Neural cell (in vitro differentiated cells): Measurements from ENCODE around the gene DTL. TPM values are rescaled to one million over a fixed set of nuclear protein-coding genes. Genes with fewer than 3 reads are reported as not detected.
A peak's percentile ranks its signal among the peaks of the same experiment; 100 is the strongest.

Source experiments
- H2AFZ ChIP-seq: fragments of 200-600, 300-800 bp; sonication (generic), shearing (Covaris generic); 2 replicates; pipeline ENCODE4 v1.6.0; 2014; ENCODE audit warnings: low read depth, mild to moderate bottlenecking, antibody characterized with exemption, low read length, moderate library complexity
- H3F3A ChIP-seq: fragments of 200-600 bp; shearing (Covaris generic); 2 replicates; pipeline ENCODE4 v1.6.1; 2016; ENCODE audit warnings: mild to moderate bottlenecking, moderate library complexity, mixed read lengths, antibody characterized with exemption, low read length; ENCODE audit not compliant: insufficient read depth, poor library complexity, severe bottlenecking
- H3K27ac ChIP-seq: fragments of 200-600, 300-800 bp; sonication (generic), shearing (Covaris generic); 2 replicates; pipeline ENCODE4 v1.5.1; 2014; ENCODE audit warnings: mild to moderate bottlenecking, low read length, moderate library complexity
- H3K27me3 ChIP-seq: fragments of 300-800, 200-600 bp; sonication (generic), shearing (Covaris generic); 2 replicates; pipeline ENCODE4 v1.6.0; 2014; ENCODE audit warnings: mild to moderate bottlenecking, low read depth, low read length, moderate library complexity; ENCODE audit not compliant: insufficient read depth
- H3K36me3 ChIP-seq: fragments of 300-800, 200-600 bp; sonication (generic), shearing (Covaris generic); 2 replicates; pipeline ENCODE4 v1.5.1; 2014; ENCODE audit warnings: mild to moderate bottlenecking, antibody characterized with exemption, low read length, moderate library complexity; ENCODE audit not compliant: insufficient read depth
- H3K4me2 ChIP-seq: fragments of 300-800, 200-600 bp; sonication (generic), shearing (Covaris generic); 2 replicates; pipeline ENCODE4 v1.6.0; 2014; ENCODE audit warnings: mild to moderate bottlenecking, low read length
- H3K4me3 ChIP-seq: fragments of 300-800, 200-600 bp; sonication (generic), shearing (Covaris generic); 2 replicates; pipeline ENCODE4 v1.5.1; 2014; ENCODE audit warnings: mild to moderate bottlenecking, low read length, moderate library complexity
- H3K79me2 ChIP-seq: fragments of 200-600 bp; shearing (Covaris generic); replicated peaks from 2 replicates; pipeline ENCODE4 v1.6.0; 2014; ENCODE audit warnings: mild to moderate bottlenecking, low read length, moderate library complexity; ENCODE audit not compliant: insufficient read depth
- H3K9ac ChIP-seq: fragments of 300-800, 200-600 bp; sonication (generic), shearing (Covaris generic); 2 replicates; pipeline ENCODE4 v1.6.1; 2016; ENCODE audit warnings: mild to moderate bottlenecking, low read length, mixed read lengths
- H3K9me2 ChIP-seq: fragments of 200-600 bp; shearing (Covaris generic); 2 replicates; pipeline ENCODE4 v1.6.1; 2016; ENCODE audit warnings: mild to moderate bottlenecking, low read length, mixed read lengths; ENCODE audit not compliant: insufficient read depth
- H3K9me3 ChIP-seq: fragments of 200-600, 300-800 bp; sonication (generic), shearing (Covaris generic); 2 replicates; pipeline ENCODE4 v1.6.1; 2016; ENCODE audit warnings: mild to moderate bottlenecking, mixed run types, low read length, moderate library complexity, mixed read lengths
- H4K20me1 ChIP-seq: fragments of 200-600 bp; shearing (Covaris generic); 2 replicates; pipeline ENCODE4 v1.6.1; 2016; ENCODE audit warnings: mild to moderate bottlenecking, mixed run types; ENCODE audit not compliant: insufficient read depth
- CTCF ChIP-seq: fragments of 450-650 bp; IDR thresholded peaks from 2 replicates; pipeline ENCODE4 v1.5.1; 2014; ENCODE audit warnings: antibody characterized with exemption, mild to moderate bottlenecking, moderate library complexity; ENCODE audit not compliant: poor library complexity, severe bottlenecking
- EP300 ChIP-seq: fragments of 450-650 bp; conservative IDR thresholded peaks from 2 replicates; pipeline ENCODE4 v1.6.1; 2014; ENCODE audit warnings: antibody characterized with exemption, mild to moderate bottlenecking, moderate library complexity; ENCODE audit not compliant: poor library complexity, severe bottlenecking
- EZH2 ChIP-seq: fragments of 200-600, 300-800 bp; shearing (Covaris generic), sonication (generic); IDR thresholded peaks from 2 replicates; pipeline ENCODE4 v1.6.1; 2014; ENCODE audit warnings: antibody characterized with exemption, low read length, borderline replicate concordance, mild to moderate bottlenecking; ENCODE audit not compliant: insufficient read depth, poor library complexity, severe bottlenecking
- MXI1 ChIP-seq: fragments of 450-650 bp; conservative IDR thresholded peaks from 2 replicates; pipeline ENCODE4 v1.6.1; 2014; ENCODE audit warnings: antibody characterized with exemption, mild to moderate bottlenecking; ENCODE audit not compliant: poor library complexity, severe bottlenecking
- POLR2AphosphoS5 ChIP-seq: IDR thresholded peaks from 2 replicates; pipeline ENCODE4 v1.6.1; 2012
- RAD21 ChIP-seq: fragments of 450-650 bp; conservative IDR thresholded peaks from 2 replicates; pipeline ENCODE4 v1.6.1; 2014; ENCODE audit warnings: antibody characterized with exemption, mild to moderate bottlenecking, moderate library complexity
- REST ChIP-seq: IDR thresholded peaks from 2 replicates; pipeline ENCODE4 v1.6.1; 2012; ENCODE audit warnings: borderline replicate concordance
- SMC3 ChIP-seq: fragments of 450-650 bp; conservative IDR thresholded peaks from 2 replicates; pipeline ENCODE4 v1.6.1; 2014; ENCODE audit warnings: antibody characterized with exemption, mild to moderate bottlenecking, moderate library complexity; ENCODE audit not compliant: poor library complexity
- TAF1 ChIP-seq: IDR thresholded peaks from 2 replicates; pipeline ENCODE4 v1.6.1; 2012; ENCODE audit warnings: low read depth
- polyA minus RNA-seq: library from RNA; depleted of rRNA, polyadenylated mRNA; stranded (reverse); fragments of >200 nt; gene quantifications from 2 replicates; pipeline ENCODE4 v1.2.3, GENCODE V29; 2014
- polyA plus RNA-seq: library from polyadenylated mRNA; depleted of rRNA; stranded (reverse); fragments of >200 nt; gene quantifications from 2 replicates; pipeline ENCODE4 v1.2.3, GENCODE V29; 2014

DTL gene
- polyA plus RNA-seq (0.76 and 1.1 TPM in 2 replicates), polyA minus RNA-seq (1.5 TPM in 2 replicates)

DNA sequence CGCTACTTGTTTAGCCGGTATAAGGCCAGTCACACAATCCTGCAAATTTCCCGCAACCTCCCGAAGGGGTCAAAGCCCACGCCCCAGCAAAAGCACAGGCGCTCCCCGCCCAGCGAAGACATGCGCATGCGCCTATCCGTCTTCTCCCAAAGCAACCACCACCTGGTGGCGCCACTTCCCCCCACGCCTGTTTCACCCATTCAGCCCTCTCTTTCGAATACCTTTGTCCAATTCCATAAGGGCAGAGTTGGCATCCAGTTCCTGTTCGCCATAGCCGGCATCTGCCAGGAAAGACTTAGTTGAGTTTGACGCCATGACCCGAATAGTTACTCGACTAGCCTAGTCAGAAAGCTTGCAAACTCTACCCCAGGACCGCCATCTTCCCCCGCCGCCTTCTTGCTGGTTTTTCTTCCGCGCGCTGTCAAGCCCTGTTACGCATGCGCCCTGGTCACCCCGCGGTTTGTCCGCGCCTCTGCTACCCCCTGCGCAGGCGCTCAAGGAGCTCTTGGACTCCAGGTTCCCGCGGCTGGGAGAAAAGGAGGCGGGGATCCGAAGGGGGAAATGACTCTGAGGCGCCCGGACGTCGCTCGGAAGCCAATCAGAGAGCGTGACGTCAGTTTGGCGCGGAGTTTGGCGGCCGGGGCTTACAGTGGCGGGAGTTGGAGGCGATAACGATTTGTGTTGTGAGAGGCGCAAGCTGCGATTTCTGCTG is at the start of gene DTL, which contains the start of gene INTS7:
DTL (plus strand) TSS at position 626 of the 712 bp plus-strand sequence. CDS start 143 bp downstream, outside the sequence.
INTS7 (minus strand) TSS at position 435 of the 712 bp plus-strand sequence; CDS start at position 315, 120 bp downstream.
- Histone ChIP-seq H4K20me1 (no peaks in the 10 kb centered on the region), H2AFZ (peak within 1 kb of the TSS; percentile 80), H3K36me3 (no peaks in the 10 kb centered on the region), H3K4me2 (peak within 1 kb of the TSS; percentile 79), H3K9me2 (no peaks in the 10 kb centered on the region), H3F3A (peaks cover 7% of the 10 kb centered on the region), H3K27me3 (no peaks in the 10 kb centered on the region), H3K79me2 (peaks cover 75% of the 10 kb centered on the region), H3K27ac (peak within 1 kb of the TSS; percentile 88), H3K9ac (peak within 1 kb of the TSS; percentile 77), H3K4me3 (peak within 1 kb of the TSS; percentile 80), H3K9me3 (no peaks in the 10 kb centered on the region)
- TF ChIP-seq REST: peak; percentile 85
- peak; percentile 52 for TF ChIP-seq EP300
- peak; percentile 90 for TF ChIP-seq POLR2AphosphoS5
- peak; percentile 66 for TF ChIP-seq RAD21
- TF ChIP-seq EZH2: no peak
- TF ChIP-seq SMC3: peak; percentile 85
- peak; percentile 97 for TF ChIP-seq MXI1
- TF ChIP-seq TAF1: peak; percentile 90
- peak; percentile 100 for TF ChIP-seq CTCF

GRCh38 chr1:211986628-211987254 is 48.8 kb upstream of the DTL start:
- H3F3A ChIP-seq: no peaks in the 10 kb centered on the region
- no peak overlapping the region for H3K4me2 ChIP-seq
- no peaks in the 10 kb centered on the region for H3K79me2 ChIP-seq
- H3K9ac ChIP-seq: no peak overlapping the region
- H3K36me3 ChIP-seq: no peaks in the 10 kb centered on the region
- H4K20me1 ChIP-seq: no peaks in the 10 kb centered on the region
- H3K27me3 ChIP-seq: no peaks in the 10 kb centered on the region
- H3K27ac ChIP-seq: no peak overlapping the region
- TF ChIP-seq CTCF: no peak
- no peak for TF ChIP-seq SMC3
- TF ChIP-seq REST: no peak
- no peak for TF ChIP-seq MXI1
- no peak for TF ChIP-seq POLR2AphosphoS5
- TF ChIP-seq EZH2: no peak
- TF ChIP-seq RAD21: no peak
- no peak for TF ChIP-seq TAF1
- no peak for TF ChIP-seq EP300
- no peak overlapping the region for H3K4me3 ChIP-seq
- no peak overlapping the region for H2AFZ ChIP-seq
- H3K9me2 ChIP-seq: no peaks in the 10 kb centered on the region
- H3K9me3 ChIP-seq: no peaks in the 10 kb centered on the region
